ENCODE results near the gene PHF20. TPM values are rescaled to one million over a fixed set of nuclear protein-coding genes. Genes with fewer than 3 reads are reported as not detected.

Gene PHF20
- total and polyA plus RNA-seq, 2 of the 13 experiments (the other 11 are each of a cell fraction or from before 2014, with no cell fraction given): 22.8 to 34.1 TPM

DNA sequence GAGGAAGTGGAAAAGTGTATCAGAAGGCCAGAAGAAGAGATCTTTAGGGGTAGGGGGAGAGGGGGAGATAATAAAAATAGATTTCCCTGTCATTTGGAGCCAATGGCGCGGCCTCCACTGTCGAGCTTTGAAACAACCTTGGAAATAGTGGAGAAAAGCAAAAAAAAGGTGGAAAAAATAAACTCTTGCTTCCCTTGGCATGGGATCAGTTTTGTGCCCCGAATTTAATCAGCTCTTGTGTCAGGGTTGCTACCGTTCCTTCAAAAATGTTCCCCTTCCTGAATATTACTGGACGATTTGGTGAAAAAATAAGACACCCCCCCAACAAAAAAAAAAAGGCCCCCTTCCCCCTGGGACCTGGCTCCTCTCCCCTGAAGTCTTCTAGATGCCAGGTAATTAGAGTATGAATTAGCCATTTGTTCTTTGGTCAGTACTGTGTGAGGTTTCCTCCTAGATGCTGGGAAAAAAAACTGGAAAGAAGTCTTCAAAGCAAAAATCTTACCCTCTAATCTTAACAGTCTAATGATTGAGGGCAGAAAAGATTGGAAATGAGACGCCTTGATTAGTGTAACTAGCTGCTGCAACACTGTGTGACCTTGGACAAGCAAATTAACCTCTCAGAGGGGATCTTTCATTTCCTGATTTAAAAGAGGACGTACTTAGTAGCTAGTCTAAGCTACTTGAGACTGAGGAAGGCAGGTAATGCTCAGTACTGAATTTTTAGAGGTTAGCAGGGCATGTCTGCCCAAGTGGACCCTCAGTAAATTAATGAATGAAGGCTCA is 28.9 kb upstream of the PHF20 start (continued):
- TF ChIP-seq, protein P1, sequence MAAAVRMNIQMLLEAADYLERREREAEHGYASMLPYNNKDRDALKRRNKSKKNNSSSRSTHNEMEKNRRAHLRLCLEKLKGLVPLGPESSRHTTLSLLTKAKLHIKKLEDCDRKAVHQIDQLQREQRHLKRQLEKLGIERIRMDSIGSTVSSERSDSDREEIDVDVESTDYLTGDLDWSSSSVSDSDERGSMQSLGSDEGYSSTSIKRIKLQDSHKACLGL (CRISPR knock-in tag; IDR thresholded peaks at IDR 0.05): no peak
- TF ChIP-seq ZNF781 (CRISPR knock-in tag; IDR thresholded peaks at IDR 0.05; ENCODE audit: borderline replicate concordance, not compliant biosample characterization) (no peak), PITX1 (CRISPR knock-in tag; IDR thresholded peaks at IDR 0.05) (no peak; the same call in 1 of the 2 replicates), TP53 (CRISPR knock-in tag; conservative IDR thresholded peaks at IDR 0.05) (no peak; the same call in 1 of the 2 replicates), ZNF670 (CRISPR knock-in tag; IDR thresholded peaks at IDR 0.05; ENCODE audit: borderline replicate concordance) (peak; percentile 87), CBX5 (CRISPR knock-in tag; IDR thresholded peaks at IDR 0.05; ENCODE audit: borderline replicate concordance) (no peak), ZNF232 (CRISPR knock-in tag; IDR thresholded peaks at IDR 0.05; ENCODE audit: borderline replicate concordance) (no peak), SIX4 (CRISPR knock-in tag; IDR thresholded peaks at IDR 0.05) (no peak), GTF3A (CRISPR knock-in tag; conservative IDR thresholded peaks at IDR 0.05) (peak; percentile 51; the same call in 1 of the 2 replicates), DNMT3B (CRISPR knock-in tag; conservative IDR thresholded peaks at IDR 0.05) (no peak), ZNF260 (CRISPR knock-in tag; IDR thresholded peaks at IDR 0.05; ENCODE audit: borderline replicate concordance, low read depth) (0 out of 2 replicates have a peak, but pooled peaks have one; percentile 20), GATA4 (IDR thresholded peaks at IDR 0.05; ENCODE audit: borderline replicate concordance, low read depth) (no peak), ZNF776 (CRISPR knock-in tag; IDR thresholded peaks at IDR 0.05) (no peak), SRSF4 (IDR thresholded peaks at IDR 0.05; ENCODE audit: low read depth, low read length, poor library complexity, severe bottlenecking) (no peak)
- TF ChIP-seq, protein P2, sequence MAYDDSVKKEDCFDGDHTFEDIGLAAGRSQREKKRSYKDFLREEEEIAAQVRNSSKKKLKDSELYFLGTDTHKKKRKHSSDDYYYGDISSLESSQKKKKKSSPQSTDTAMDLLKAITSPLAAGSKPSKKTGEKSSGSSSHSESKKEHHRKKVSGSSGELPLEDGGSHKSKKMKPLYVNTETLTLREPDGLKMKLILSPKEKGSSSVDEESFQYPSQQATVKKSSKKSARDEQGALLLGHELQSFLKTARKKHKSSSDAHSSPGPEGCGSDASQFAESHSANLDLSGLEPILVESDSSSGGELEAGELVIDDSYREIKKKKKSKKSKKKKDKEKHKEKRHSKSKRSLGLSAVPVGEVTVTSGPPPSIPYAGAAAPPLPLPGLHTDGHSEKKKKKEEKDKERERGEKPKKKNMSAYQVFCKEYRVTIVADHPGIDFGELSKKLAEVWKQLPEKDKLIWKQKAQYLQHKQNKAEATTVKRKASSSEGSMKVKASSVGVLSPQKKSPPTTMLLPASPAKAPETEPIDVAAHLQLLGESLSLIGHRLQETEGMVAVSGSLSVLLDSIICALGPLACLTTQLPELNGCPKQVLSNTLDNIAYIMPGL (CRISPR knock-in tag; IDR thresholded peaks at IDR 0.05; ENCODE audit: borderline replicate concordance in 1 of 2, low read depth in 1 of 2): no peak
- TF ChIP-seq, protein P3, sequence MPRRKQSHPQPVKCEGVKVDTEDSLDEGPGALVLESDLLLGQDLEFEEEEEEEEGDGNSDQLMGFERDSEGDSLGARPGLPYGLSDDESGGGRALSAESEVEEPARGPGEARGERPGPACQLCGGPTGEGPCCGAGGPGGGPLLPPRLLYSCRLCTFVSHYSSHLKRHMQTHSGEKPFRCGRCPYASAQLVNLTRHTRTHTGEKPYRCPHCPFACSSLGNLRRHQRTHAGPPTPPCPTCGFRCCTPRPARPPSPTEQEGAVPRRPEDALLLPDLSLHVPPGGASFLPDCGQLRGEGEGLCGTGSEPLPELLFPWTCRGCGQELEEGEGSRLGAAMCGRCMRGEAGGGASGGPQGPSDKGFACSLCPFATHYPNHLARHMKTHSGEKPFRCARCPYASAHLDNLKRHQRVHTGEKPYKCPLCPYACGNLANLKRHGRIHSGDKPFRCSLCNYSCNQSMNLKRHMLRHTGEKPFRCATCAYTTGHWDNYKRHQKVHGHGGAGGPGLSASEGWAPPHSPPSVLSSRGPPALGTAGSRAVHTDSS (CRISPR knock-in tag; conservative IDR thresholded peaks at IDR 0.05): no peak
- TF ChIP-seq, protein P4, sequence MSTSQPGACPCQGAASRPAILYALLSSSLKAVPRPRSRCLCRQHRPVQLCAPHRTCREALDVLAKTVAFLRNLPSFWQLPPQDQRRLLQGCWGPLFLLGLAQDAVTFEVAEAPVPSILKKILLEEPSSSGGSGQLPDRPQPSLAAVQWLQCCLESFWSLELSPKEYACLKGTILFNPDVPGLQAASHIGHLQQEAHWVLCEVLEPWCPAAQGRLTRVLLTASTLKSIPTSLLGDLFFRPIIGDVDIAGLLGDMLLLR (CRISPR knock-in tag; IDR thresholded peaks at IDR 0.05): no peak
- TF ChIP-seq, protein P5, sequence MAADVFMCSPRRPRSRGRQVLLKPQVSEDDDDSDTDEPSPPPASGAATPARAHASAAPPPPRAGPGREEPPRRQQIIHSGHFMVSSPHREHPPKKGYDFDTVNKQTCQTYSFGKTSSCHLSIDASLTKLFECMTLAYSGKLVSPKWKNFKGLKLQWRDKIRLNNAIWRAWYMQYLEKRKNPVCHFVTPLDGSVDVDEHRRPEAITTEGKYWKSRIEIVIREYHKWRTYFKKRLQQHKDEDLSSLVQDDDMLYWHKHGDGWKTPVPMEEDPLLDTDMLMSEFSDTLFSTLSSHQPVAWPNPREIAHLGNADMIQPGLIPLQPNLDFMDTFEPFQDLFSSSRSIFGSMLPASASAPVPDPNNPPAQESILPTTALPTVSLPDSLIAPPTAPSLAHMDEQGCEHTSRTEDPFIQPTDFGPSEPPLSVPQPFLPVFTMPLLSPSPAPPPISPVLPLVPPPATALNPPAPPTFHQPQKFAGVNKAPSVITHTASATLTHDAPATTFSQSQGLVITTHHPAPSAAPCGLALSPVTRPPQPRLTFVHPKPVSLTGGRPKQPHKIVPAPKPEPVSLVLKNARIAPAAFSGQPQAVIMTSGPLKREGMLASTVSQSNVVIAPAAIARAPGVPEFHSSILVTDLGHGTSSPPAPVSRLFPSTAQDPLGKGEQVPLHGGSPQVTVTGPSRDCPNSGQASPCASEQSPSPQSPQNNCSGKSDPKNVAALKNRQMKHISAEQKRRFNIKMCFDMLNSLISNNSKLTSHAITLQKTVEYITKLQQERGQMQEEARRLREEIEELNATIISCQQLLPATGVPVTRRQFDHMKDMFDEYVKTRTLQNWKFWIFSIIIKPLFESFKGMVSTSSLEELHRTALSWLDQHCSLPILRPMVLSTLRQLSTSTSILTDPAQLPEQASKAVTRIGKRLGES (CRISPR knock-in tag; IDR thresholded peaks at IDR 0.05; ENCODE audit: borderline replicate concordance): peak; percentile 67; the same call in 1 of the 2 replicates
- TF ChIP-seq, protein P6, sequence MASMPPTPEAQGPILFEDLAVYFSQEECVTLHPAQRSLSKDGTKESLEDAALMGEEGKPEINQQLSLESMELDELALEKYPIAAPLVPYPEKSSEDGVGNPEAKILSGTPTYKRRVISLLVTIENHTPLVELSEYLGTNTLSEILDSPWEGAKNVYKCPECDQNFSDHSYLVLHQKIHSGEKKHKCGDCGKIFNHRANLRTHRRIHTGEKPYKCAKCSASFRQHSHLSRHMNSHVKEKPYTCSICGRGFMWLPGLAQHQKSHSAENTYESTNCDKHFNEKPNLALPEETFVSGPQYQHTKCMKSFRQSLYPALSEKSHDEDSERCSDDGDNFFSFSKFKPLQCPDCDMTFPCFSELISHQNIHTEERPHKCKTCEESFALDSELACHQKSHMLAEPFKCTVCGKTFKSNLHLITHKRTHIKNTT (CRISPR knock-in tag; IDR thresholded peaks at IDR 0.05): no peak
